Measurements from ENCODE around the gene SUPT20HL1. TPM values are rescaled to one million over a fixed set of nuclear protein-coding genes. Genes with fewer than 3 reads are reported as not detected.
A peak's percentile ranks its signal among the peaks of the same experiment; 100 is the strongest.

The SUPT20HL1 gene
- total RNA-seq, 1 donor from 2014 or later = not detected

- peak; percentile 53 for DNase-seq (ENCODE audit: low read depth)
Observed at GRCh38 chrX:24396236-24396930, 35.9 kb downstream of the SUPT20HL1 start.

- DNase-seq (ENCODE audit: low read depth) = no peak
Observed at GRCh38 chrX:24396931-24397279, 36.5 kb downstream of the SUPT20HL1 start.

- DNase-seq (ENCODE audit: low read depth) = peak; percentile 13
Observed at GRCh38 chrX:24398766-24399165, 38.3 kb downstream of the SUPT20HL1 start.

- DNase-seq (ENCODE audit: low read depth) = no peak
Observed at GRCh38 chrX:24399550-24399949, 39.1 kb downstream of the SUPT20HL1 start.

GRCh38 chrX:24405959-24406358 is 45.5 kb downstream of the SUPT20HL1 start:
- DNase-seq (ENCODE audit: low read depth) = no peak

Other genes with a start within 250 kb of the SUPT20HL1 start
- 33.4 and 52.4 TPM in 2 replicates for gene ZFX, start 210.9 kb upstream of the SUPT20HL1 start, total RNA-seq
- gene SUPT20HL2, start 46.6 kb upstream of the SUPT20HL1 start, total RNA-seq = not detected in 2 replicates
- gene PDK3, start 104.6 kb downstream of the SUPT20HL1 start, total RNA-seq = 0.52 and 5.1 TPM in 2 replicates